Mesendoderm (in vitro differentiated cells): ENCODE results near the gene GPR155.

Source experiments
- DNase-seq: peaks from one replicate; pipeline ENCODE4 v3.0.0; 2013
- H2AK5ac ChIP-seq: 2 replicates; pipeline ENCODE4 v1.6.1; 2013; ENCODE audit warnings: low read length, inconsistent platforms
- H2BK120ac ChIP-seq: 2 replicates; pipeline ENCODE4 v1.6.1; 2013; ENCODE audit warnings: low read depth, mild to moderate bottlenecking, low read length, moderate library complexity, mixed read lengths
- H2BK15ac ChIP-seq: replicated peaks from 2 replicates; pipeline ENCODE4 v1.6.1; 2013; ENCODE audit warnings: low read depth, mild to moderate bottlenecking, moderate library complexity
- H2BK5ac ChIP-seq: 2 replicates; pipeline ENCODE4 v1.6.1; 2013; ENCODE audit warnings: low read length, inconsistent platforms
- H3K18ac ChIP-seq: 2 replicates; pipeline ENCODE4 v1.6.1; 2013; ENCODE audit warnings: mild to moderate bottlenecking, low read length, mixed read lengths
- H3K23ac ChIP-seq: one replicate; pipeline ENCODE4 v1.6.1; 2013; ENCODE audit warnings: low read length
- H3K27ac ChIP-seq: 2 replicates; pipeline ENCODE4 v1.5.1; 2013; ENCODE audit warnings: low read depth, mild to moderate bottlenecking, inconsistent platforms, low read length, moderate library complexity
- H3K27me3 ChIP-seq: 2 replicates; pipeline ENCODE4 v1.6.1; 2013; ENCODE audit warnings: low read length, control low read depth, mild to moderate bottlenecking, inconsistent platforms; ENCODE audit not compliant: insufficient read depth, poor library complexity
- H3K36me3 ChIP-seq: 2 replicates; pipeline ENCODE4 v1.6.1; 2013; ENCODE audit warnings: low read length, inconsistent platforms; ENCODE audit not compliant: control insufficient read depth, insufficient read depth
- H3K4ac ChIP-seq: one replicate; pipeline ENCODE4 v1.6.1; 2013; ENCODE audit warnings: low read depth, mild to moderate bottlenecking, low read length, moderate library complexity
- H3K4me1 ChIP-seq: 2 replicates; pipeline ENCODE4 v1.6.1; 2013; ENCODE audit warnings: low read depth, low read length, inconsistent platforms; ENCODE audit not compliant: control insufficient read depth
- H3K4me2 ChIP-seq: 2 replicates; pipeline ENCODE4 v1.6.1; 2013; ENCODE audit warnings: low read length
- H3K4me3 ChIP-seq: 2 replicates; pipeline ENCODE4 v1.5.1; 2013; ENCODE audit warnings: mild to moderate bottlenecking, low read length
- H3K56ac ChIP-seq: one replicate; pipeline ENCODE4 v1.6.1; 2013; ENCODE audit warnings: low read length
- H3K79me1 ChIP-seq: 2 replicates; pipeline ENCODE4 v1.6.1; 2013; ENCODE audit warnings: low read length, inconsistent platforms
- H3K79me2 ChIP-seq: 2 replicates; pipeline ENCODE4 v1.6.1; 2013; ENCODE audit warnings: mild to moderate bottlenecking, low read length; ENCODE audit not compliant: control insufficient read depth, insufficient read depth
- H3K9ac ChIP-seq: 2 replicates; pipeline ENCODE4 v1.6.1; 2013; ENCODE audit warnings: low read length, inconsistent platforms
- H4K5ac ChIP-seq: one replicate; pipeline ENCODE4 v1.6.1; 2013; ENCODE audit warnings: low read length
- H4K8ac ChIP-seq: one replicate; pipeline ENCODE4 v1.6.1; 2013; ENCODE audit warnings: low read depth, mild to moderate bottlenecking, control low read depth, low read length, moderate library complexity
- WGBS: extraction: QIAGEN DNeasy Blood & Tissue Kit; methylation state at CpG from one replicate; pipeline ENCODE4 v1.1.7; 2013; ENCODE audit warnings: low lambda C conversion rate, missing lambda C conversion rate; ENCODE audit not compliant: insufficient coverage; ENCODE audit errors: extremely low coverage; 5-methylcytosine and 5-hydroxymethylcytosine counted together

The GPR155 gene

GRCh38 chr2:174400853-174401252 lies 86.0 kb downstream of the GPR155 start:
- Histone ChIP-seq H2AK5ac (no peak overlapping the region), H3K79me2 (no peaks in the 10 kb centered on the region), H2BK5ac (no peak overlapping the region), H2BK120ac (no peak overlapping the region), H3K79me1 (no peaks in the 10 kb centered on the region), H2BK15ac (no peak overlapping the region), H3K23ac (no peak overlapping the region), H3K36me3 (no peaks in the 10 kb centered on the region), H3K9ac (no peak overlapping the region), H3K27ac (no peak overlapping the region), H3K4me3 (no peak overlapping the region), H3K4me1 (no peaks in the 10 kb centered on the region), H3K56ac (no peak overlapping the region), H4K5ac (no peak overlapping the region), H4K8ac (no peak overlapping the region), H3K18ac (no peak overlapping the region), H3K4ac (no peak overlapping the region), H3K4me2 (no peak overlapping the region), H3K27me3 (no peaks in the 10 kb centered on the region)
- DNase-seq, result no peak

GRCh38 chr2:174399171-174399570 lies 87.7 kb downstream of the GPR155 start:
- H3K23ac ChIP-seq, result no peak overlapping the region
- no peak overlapping the region for H2BK120ac ChIP-seq
- no peak overlapping the region for H3K4me2 ChIP-seq
- H4K5ac ChIP-seq, result no peak overlapping the region
- H3K27me3 ChIP-seq, result no peaks in the 10 kb centered on the region
- no peak overlapping the region for H3K4me3 ChIP-seq
- no peak overlapping the region for H2BK5ac ChIP-seq
- no peaks in the 10 kb centered on the region for H3K4me1 ChIP-seq
- H3K56ac ChIP-seq, result no peak overlapping the region
- H3K27ac ChIP-seq, result no peak overlapping the region
- H3K79me2 ChIP-seq, result peaks cover 1% of the 10 kb centered on the region
- whole genome bisulfite sequencing, result no CpG with 5 or more reads among the region's 1 CpG
- no peak overlapping the region for H3K4ac ChIP-seq
- DNase-seq, result no peak
- H3K9ac ChIP-seq, result no peak overlapping the region
- no peak overlapping the region for H3K18ac ChIP-seq
- no peak overlapping the region for H2AK5ac ChIP-seq
- H3K36me3 ChIP-seq, result no peaks in the 10 kb centered on the region
- H4K8ac ChIP-seq, result no peak overlapping the region
- H3K79me1 ChIP-seq, result peaks cover 1% of the 10 kb centered on the region
- H2BK15ac ChIP-seq, result no peak overlapping the region

- peaks cover 3% of the 10 kb centered on the region for H3K79me1 ChIP-seq
- H2BK120ac ChIP-seq, result no peak overlapping the region
- no peak overlapping the region for H4K8ac ChIP-seq
- no peak overlapping the region for H4K5ac ChIP-seq
- H3K4ac ChIP-seq, result no peak overlapping the region
- no peak overlapping the region for H3K9ac ChIP-seq
- no peak overlapping the region for H3K4me3 ChIP-seq
- H3K23ac ChIP-seq, result no peak overlapping the region
- no peak for DNase-seq
- peaks cover 2% of the 10 kb centered on the region for H3K79me2 ChIP-seq
- no peak overlapping the region for H3K4me2 ChIP-seq
- H3K27me3 ChIP-seq, result no peaks in the 10 kb centered on the region
- no peak overlapping the region for H3K27ac ChIP-seq
- no peak overlapping the region for H2BK5ac ChIP-seq
- no peaks in the 10 kb centered on the region for H3K4me1 ChIP-seq
- no CpG with 5 or more reads among the region's 3 CpGs for WGBS
- no peaks in the 10 kb centered on the region for H3K36me3 ChIP-seq
- no peak overlapping the region for H2AK5ac ChIP-seq
- no peak overlapping the region for H3K18ac ChIP-seq
- no peak overlapping the region for H2BK15ac ChIP-seq
- H3K56ac ChIP-seq, result no peak overlapping the region
Measured at GRCh38 chr2:174397773-174398172, 89.1 kb downstream of the GPR155 start.

GRCh38 chr2:174395969-174396630 lies 90.7 kb downstream of the GPR155 start:
- WGBS, result no CpG with 5 or more reads among the region's 27 CpGs
- peak overlapping the region; percentile 30 for H4K8ac ChIP-seq
- H3K4me2 ChIP-seq, result peak overlapping the region; percentile 82
- H4K5ac ChIP-seq, result no peak overlapping the region
- no peak overlapping the region for H3K23ac ChIP-seq
- DNase-seq, result peak; percentile 16
- peaks cover 3% of the 10 kb centered on the region for H3K79me1 ChIP-seq
- H2AK5ac ChIP-seq, result no peak overlapping the region
- H3K79me2 ChIP-seq, result peaks cover 2% of the 10 kb centered on the region
- no peaks in the 10 kb centered on the region for H3K4me1 ChIP-seq
- no peak overlapping the region for H3K18ac ChIP-seq
- peak overlapping the region; percentile 44 for H3K9ac ChIP-seq
- H2BK5ac ChIP-seq, result no peak overlapping the region
- peak overlapping the region; percentile 75 for H3K56ac ChIP-seq
- H3K4ac ChIP-seq, result no peak overlapping the region
- peak overlapping the region; percentile 52 for H3K4me3 ChIP-seq
- H2BK15ac ChIP-seq, result no peak overlapping the region
- H2BK120ac ChIP-seq, result no peak overlapping the region
- no peak overlapping the region for H3K27ac ChIP-seq
- no peaks in the 10 kb centered on the region for H3K36me3 ChIP-seq
- no peaks in the 10 kb centered on the region for H3K27me3 ChIP-seq

- H2BK5ac ChIP-seq, result no peak within 1 kb of the TSS
- peak within 1 kb of the TSS; percentile 30 for H4K8ac ChIP-seq
- no peak within 1 kb of the TSS for H3K23ac ChIP-seq
- peak within 1 kb of the TSS; percentile 90 for H3K4me2 ChIP-seq
- peak within 1 kb of the TSS; percentile 77 for H3K56ac ChIP-seq
- H2BK120ac ChIP-seq, result no peak within 1 kb of the TSS
- no peaks in the 10 kb centered on the region for H3K4me1 ChIP-seq
- H3K4ac ChIP-seq, result no peak within 1 kb of the TSS
- no peak within 1 kb of the TSS for H3K18ac ChIP-seq
- no peak within 1 kb of the TSS for H3K27ac ChIP-seq
- no peak within 1 kb of the TSS for H4K5ac ChIP-seq
- H3K27me3 ChIP-seq, result no peaks in the 10 kb centered on the region
- no peak within 1 kb of the TSS for H2BK15ac ChIP-seq
- peaks cover 2% of the 10 kb centered on the region for H3K79me2 ChIP-seq
- H3K36me3 ChIP-seq, result no peaks in the 10 kb centered on the region
- H3K9ac ChIP-seq, result peak within 1 kb of the TSS; percentile 47
- WGBS, result no CpG with 5 or more reads among the region's 35 CpGs
- H2AK5ac ChIP-seq, result no peak within 1 kb of the TSS
- peak within 1 kb of the TSS; percentile 80 for H3K4me3 ChIP-seq
- peaks cover 3% of the 10 kb centered on the region for H3K79me1 ChIP-seq
- peak; percentile 95 for DNase-seq
Measured at GRCh38 chr2:174395284-174395968, 91.4 kb downstream of the GPR155 start, which contains the start of gene SCRN3. Gene SCRN3, plus strand, starts transcription at chr2:174395730. Its CDS starts 2,554 bp downstream, at chr2:174398284.
